Hematopoietic multipotent progenitor cell (in vitro differentiated cells): ENCODE measurements around the gene WRAP53. TPM values are rescaled to one million over a fixed set of nuclear protein-coding genes. Genes with fewer than 3 reads are reported as not detected.

Source experiments
- DNase-seq, 3 donors: peaks; one replicate each; pipeline ENCODE4 v3.0.0-alpha.2; 2011 to 2015; ENCODE audit warnings: low read depth in 2 of 3, low spot score in 2 of 3
- total RNA-seq: library from RNA; depleted of rRNA; stranded (reverse); fragments of >200 nt; gene quantifications from one replicate; pipeline ENCODE4 v1.2.3, GENCODE V29; 2012

The WRAP53 gene
- total RNA-seq, 1 donor = 14.5 TPM

- DNase-seq = no peak
Measured at GRCh38 chr17:7739746-7740145, 51.5 kb downstream of the WRAP53 start.

GRCh38 chr17:7740481-7741001, 52.3 kb downstream of the WRAP53 start:
- no peak for DNase-seq

- no peak for DNase-seq
Measured at GRCh38 chr17:7742729-7743128, 54.5 kb downstream of the WRAP53 start.

GRCh38 chr17:7744416-7744815, 56.1 kb downstream of the WRAP53 start:
- DNase-seq = no peak

GRCh38 chr17:7745748-7746470, 57.6 kb downstream of the WRAP53 start:
- peak in 2 of 3 donors; percentile 28 to 34 for DNase-seq

- no peak for DNase-seq
Measured at GRCh38 chr17:7747635-7748071, 59.4 kb downstream of the WRAP53 start.

- no peak for DNase-seq
Measured at GRCh38 chr17:7748076-7748775, 59.9 kb downstream of the WRAP53 start.

GRCh38 chr17:7750321-7750821, 62.1 kb downstream of the WRAP53 start:
- no peak for DNase-seq

Other genes starting within 250 kb of the WRAP53 start
- gene FGF11, start 249.0 kb upstream of the WRAP53 start, total RNA-seq = 0.54 TPM
- gene CHRNB1, start 243.4 kb upstream of the WRAP53 start, total RNA-seq = 26.1 TPM
- gene ZBTB4, start 208.8 kb upstream of the WRAP53 start, total RNA-seq = 17.8 TPM
- not detected for gene SLC35G6, start 207.0 kb upstream of the WRAP53 start, total RNA-seq
- gene POLR2A, start 204.1 kb upstream of the WRAP53 start, total RNA-seq = 234 TPM
- 11.0 TPM for gene TNFSF12, start 139.4 kb upstream of the WRAP53 start, total RNA-seq
- gene TNFSF13, start 129.7 kb upstream of the WRAP53 start, total RNA-seq = 15.3 TPM
- gene SENP3, start 126.6 kb upstream of the WRAP53 start, total RNA-seq = 50.1 TPM
- gene CD68, start 108.8 kb upstream of the WRAP53 start, total RNA-seq = 16.4 TPM
- 118 TPM for gene MPDU1, start 104.6 kb upstream of the WRAP53 start, total RNA-seq
- 0.81 TPM for gene SOX15, start 98.4 kb upstream of the WRAP53 start, total RNA-seq
- 22.6 TPM for gene FXR2, start 73.6 kb upstream of the WRAP53 start, total RNA-seq
- gene SAT2, start 60.7 kb upstream of the WRAP53 start, total RNA-seq = 14.0 TPM
- gene SHBG, start 58.3 kb upstream of the WRAP53 start, total RNA-seq = not detected
- not detected for gene ATP1B2, start 37.6 kb upstream of the WRAP53 start, total RNA-seq
- gene TP53, start 987 bp upstream of the WRAP53 start, total RNA-seq = 72.4 TPM
- under 0.01 TPM for gene EFNB3, start 16.7 kb downstream of the WRAP53 start, total RNA-seq
- under 0.01 TPM for gene DNAH2, start 29.3 kb downstream of the WRAP53 start, total RNA-seq
- gene KDM6B, start 145.7 kb downstream of the WRAP53 start, total RNA-seq = 24.8 TPM
- gene TMEM88, start 166.6 kb downstream of the WRAP53 start, total RNA-seq = 4.6 TPM
- 97.8 TPM for gene NAA38, start 169.1 kb downstream of the WRAP53 start, total RNA-seq
- 9.4 TPM for gene CYB5D1, start 169.5 kb downstream of the WRAP53 start, total RNA-seq
- 110 TPM for gene CHD3, start 200.3 kb downstream of the WRAP53 start, total RNA-seq
- gene RNF227, start 227.8 kb downstream of the WRAP53 start, total RNA-seq = 10.0 TPM
- gene KCNAB3, start 241.4 kb downstream of the WRAP53 start, total RNA-seq = 1.1 TPM
- gene TRAPPC1, start 243.5 kb downstream of the WRAP53 start, total RNA-seq = 66.5 TPM
- gene CNTROB, start 243.7 kb downstream of the WRAP53 start, total RNA-seq = 36.6 TPM